ENCODE measurements around the gene CNDP2.

The CNDP2 gene

GRCh38 chr18:74507927-74508326, 11.8 kb downstream of the CNDP2 start:
- DNase-seq (ENCODE audit: extremely low read depth, low read depth) = no peak
- TF ChIP-seq CTCF (IDR thresholded peaks at IDR 0.05; ENCODE audit: low read depth, low read length) = no peak

- DNase-seq (ENCODE audit: extremely low read depth, low read depth) = no peak
- TF ChIP-seq CTCF (IDR thresholded peaks at IDR 0.05; ENCODE audit: low read depth, low read length) = no peak
These were observed 12.2 kb downstream of the CNDP2 start for GRCh38 chr18:74508366-74508765.

GRCh38 chr18:74508821-74509225, 12.7 kb downstream of the CNDP2 start:
- TF ChIP-seq CTCF (IDR thresholded peaks at IDR 0.05; ENCODE audit: low read depth, low read length) = no peak
- no peak for DNase-seq (ENCODE audit: extremely low read depth, low read depth)

GRCh38 chr18:74509856-74510769, 13.9 kb downstream of the CNDP2 start:
- DNase-seq (ENCODE audit: extremely low read depth, low read depth) = no peak
- no peak for TF ChIP-seq CTCF (IDR thresholded peaks at IDR 0.05; ENCODE audit: low read depth, low read length)

- no peak for TF ChIP-seq CTCF (IDR thresholded peaks at IDR 0.05; ENCODE audit: low read depth, low read length)
- no peak for DNase-seq (ENCODE audit: extremely low read depth, low read depth)
These were observed 14.6 kb downstream of the CNDP2 start for GRCh38 chr18:74510770-74511095.

GRCh38 chr18:74511823-74512222, 15.7 kb downstream of the CNDP2 start:
- no peak for DNase-seq (ENCODE audit: extremely low read depth, low read depth)
- no peak for TF ChIP-seq CTCF (IDR thresholded peaks at IDR 0.05; ENCODE audit: low read depth, low read length)

GRCh38 chr18:74512321-74513053, 16.3 kb downstream of the CNDP2 start:
- no peak for DNase-seq (ENCODE audit: extremely low read depth, low read depth)
- no peak for TF ChIP-seq CTCF (IDR thresholded peaks at IDR 0.05; ENCODE audit: low read depth, low read length)

Measured in AG09319 (cell line).